IPS-NIHi7 (cell line): ENCODE results near the gene ZNF205.
A peak's percentile ranks its signal among the peaks of the same experiment; 100 is the strongest.
"Not testable (repeated sequence)": the region's sequence is repeated elsewhere in the genome, so short reads cannot be mapped to it uniquely, and the experiment has no call there.

Source experiments
- DNase-seq: peaks from one replicate; pipeline ENCODE4 v3.0.0; 2012; ENCODE audit warnings: mixed read lengths; ENCODE audit errors: extremely low spot score

Gene ZNF205

GRCh38 chr16:3131755-3132377 is 19.5 kb downstream of the ZNF205 start:
- peak; percentile 49 for DNase-seq

GRCh38 chr16:3133844-3134243 is 21.5 kb downstream of the ZNF205 start:
- no peak for DNase-seq

GRCh38 chr16:3134338-3135125 is 22.1 kb downstream of the ZNF205 start, which contains the start of gene ZNF213:
Gene ZNF213, plus strand, starts transcription at chr16:3135029. Its CDS starts 2,252 bp downstream, at chr16:3137281.
- DNase-seq = peak; percentile 90

- no peak for DNase-seq
These were observed 22.8 kb downstream of the ZNF205 start for GRCh38 chr16:3135126-3135715.

GRCh38 chr16:3137267-3137666 is 24.9 kb downstream of the ZNF205 start:
- no peak for DNase-seq

- DNase-seq = no peak
These were observed 26.0 kb downstream of the ZNF205 start for GRCh38 chr16:3138342-3138741.

- DNase-seq = no peak
These were observed 26.5 kb downstream of the ZNF205 start for GRCh38 chr16:3138823-3139426.

- DNase-seq = not testable (repeated sequence)
These were observed 27.2 kb downstream of the ZNF205 start for GRCh38 chr16:3139561-3139960.

GRCh38 chr16:3140603-3141427 is 28.4 kb downstream of the ZNF205 start:
- no peak for DNase-seq

- no peak for DNase-seq
These were observed 29.5 kb downstream of the ZNF205 start for GRCh38 chr16:3141781-3142311.

- no peak for DNase-seq
These were observed 29.9 kb downstream of the ZNF205 start for GRCh38 chr16:3142327-3142726.

- no peak for DNase-seq
These were observed 30.4 kb downstream of the ZNF205 start for GRCh38 chr16:3142770-3143169.

GRCh38 chr16:3143189-3143588 is 30.8 kb downstream of the ZNF205 start:
- DNase-seq = no peak

- no peak for DNase-seq
These were observed 31.4 kb downstream of the ZNF205 start for GRCh38 chr16:3143598-3144320.

- no peak for DNase-seq
These were observed 32.1 kb downstream of the ZNF205 start for GRCh38 chr16:3144321-3144983.

GRCh38 chr16:3145151-3145550 is 32.8 kb downstream of the ZNF205 start:
- no peak for DNase-seq

- DNase-seq = no peak
These were observed 33.3 kb downstream of the ZNF205 start for GRCh38 chr16:3145660-3146059.

GRCh38 chr16:3147046-3147756 is 34.8 kb downstream of the ZNF205 start:
- DNase-seq = no peak

- DNase-seq = no peak
These were observed 35.3 kb downstream of the ZNF205 start for GRCh38 chr16:3147757-3148104.
